Common myeloid progenitor, CD34-positive (primary cell): ENCODE measurements around the gene UBE2D1.

ENCODE experiments used
- CTCF ChIA-PET: fragments of 350-600 bp; sonication (Branson Sonifier 250); formaldehyde crosslinking; loops from one replicate; lab custom pipeline; 2021; ENCODE audit warnings: antibody characterized with exemption; lab: Charles Lee
- POLR2A ChIA-PET: fragments of 350-600 bp; sonication (Branson Sonifier 250); formaldehyde crosslinking; loops from one replicate; lab custom pipeline; 2021; ENCODE audit warnings: antibody characterized with exemption; lab: Charles Lee
- DNase-seq, 3 donors: peaks; one replicate each; pipeline versions ENCODE4 v3.0.0 to v3.0.0-alpha.2; 2013
- H3K27ac ChIP-seq, 2 experiments: 1 replicate in 1 of 2; 2 replicates in 1 of 2; pipeline ENCODE4 v1.7.0; 2013; ENCODE audit warnings: inconsistent platforms in 2 of 2, low read length in 2 of 2, mild to moderate bottlenecking in 2 of 2, low read depth in 1 of 2, moderate library complexity in 1 of 2; ENCODE audit not compliant: severe bottlenecking in 2 of 2, insufficient read depth in 1 of 2, poor library complexity in 1 of 2
- H3K27me3 ChIP-seq, 5 experiments: replicated peaks in 2 of 5; 1 replicate in 3 of 5; 2 replicates in 2 of 5; pipeline versions ENCODE4 v1.6.1 to v1.7.0; 2013; ENCODE audit warnings: low read length in 4 of 5, mild to moderate bottlenecking in 2 of 5, moderate library complexity in 2 of 5, inconsistent platforms in 1 of 5; ENCODE audit not compliant: insufficient read depth in 5 of 5, control insufficient read depth in 4 of 5
- H3K36me3 ChIP-seq, 4 experiments: 1 replicate in 2 of 4; 2 replicates in 2 of 4; pipeline versions ENCODE4 v1.6.1 to v1.7.0; 2013; ENCODE audit warnings: low read length in 3 of 4, control low read depth in 1 of 4, mild to moderate bottlenecking in 1 of 4; ENCODE audit not compliant: control insufficient read depth in 4 of 4, insufficient read depth in 4 of 4
- H3K4me1 ChIP-seq, 4 experiments: 1 replicate in 3 of 4; 2 replicates in 1 of 4; pipeline versions ENCODE4 v1.6.1 to v1.7.1; 2013; ENCODE audit warnings: low read length in 3 of 4, mild to moderate bottlenecking in 3 of 4, control low read depth in 1 of 4, inconsistent platforms in 1 of 4, moderate library complexity in 1 of 4; ENCODE audit not compliant: control insufficient read depth in 4 of 4, insufficient read depth in 4 of 4; ENCODE audit errors: control extremely low read depth in 1 of 4
- H3K4me3 ChIP-seq, 7 experiments: 1 replicate in 4 of 7; 2 replicates in 3 of 7; pipeline versions ENCODE4 v1.5.1 to v1.7.0; 2013; ENCODE audit warnings: mild to moderate bottlenecking in 7 of 7, low read length in 6 of 7, moderate library complexity in 6 of 7, inconsistent platforms in 2 of 7, low read depth in 2 of 7, control low read depth in 1 of 7; ENCODE audit not compliant: insufficient read depth in 4 of 7, control insufficient read depth in 1 of 7; ENCODE audit errors: extremely low read depth in 1 of 7
- H3K9me3 ChIP-seq, 5 experiments: 1 replicate in 4 of 5; 2 replicates in 1 of 5; pipeline versions ENCODE4 v1.6.1 to v1.7.1; 2013; ENCODE audit warnings: low read length in 4 of 5, mild to moderate bottlenecking in 2 of 5, inconsistent platforms in 1 of 5, low read depth in 1 of 5, moderate library complexity in 1 of 5; ENCODE audit not compliant: control insufficient read depth in 4 of 5, insufficient read depth in 2 of 5; ENCODE audit errors: control extremely low read depth in 1 of 5
- WGBS: methylation state at CpG from one replicate; pipeline ENCODE4 v1.1.5; 2013; ENCODE audit not compliant: insufficient coverage; 5-methylcytosine and 5-hydroxymethylcytosine counted together

Gene UBE2D1

GRCh38 chr10:58304099-58304633 is 30.6 kb upstream of the UBE2D1 start:
- DNase-seq, result no peak
- Histone ChIP-seq H3K9me3 (no peaks in the 10 kb centered on the region), H3K27me3 (peaks cover 0 to 3% (median 0%) of the 10 kb centered on the region in 5 experiments), H3K27ac (no peak overlapping the region), H3K4me1 (peaks cover 0 to 4% (median 0%) of the 10 kb centered on the region in 4 experiments), H3K4me3 (no peak overlapping the region), H3K36me3 (no peaks in the 10 kb centered on the region)
- 90% methylated on average over 1 of the region's 3 CpGs for WGBS
- ChIA-PET CTCF (interaction anchor here (0.6 to 1.3 kb wide), 6 partner anchors 13 to 124 kb away, joined by 3 to 4 read pairs (median 3); no protein-coding TSS in a partner anchor), POLR2A (no interaction called here)

- CTCF ChIA-PET, result interaction anchor here (1.0 kb wide), 1 partner anchor 14 kb away, joined by 3 read pairs; no protein-coding TSS in a partner anchor
- Histone ChIP-seq H3K27me3 (peaks cover 0 to 3% (median 0%) of the 10 kb centered on the region in 5 experiments), H3K9me3 (no peaks in the 10 kb centered on the region), H3K36me3 (no peaks in the 10 kb centered on the region), H3K4me1 (no peaks in the 10 kb centered on the region), H3K4me3 (no peak overlapping the region), H3K27ac (no peak overlapping the region)
- POLR2A ChIA-PET, result no interaction called here
- DNase-seq, result no peak
- WGBS, result 36% methylated on average over 1 of the region's 4 CpGs
Measured at GRCh38 chr10:58305821-58306220, 29.0 kb upstream of the UBE2D1 start.

GRCh38 chr10:58307676-58308075 is 27.1 kb upstream of the UBE2D1 start:
- no peak for DNase-seq
- Histone ChIP-seq H3K9me3 (no peaks in the 10 kb centered on the region), H3K27ac (no peak overlapping the region), H3K27me3 (no peaks in the 10 kb centered on the region), H3K36me3 (no peaks in the 10 kb centered on the region), H3K4me1 (no peaks in the 10 kb centered on the region), H3K4me3 (no peak overlapping the region)
- CTCF ChIA-PET, result interaction anchor here (1.2 kb wide), 1 partner anchor 131 kb away, joined by 3 read pairs; no protein-coding TSS in a partner anchor
- WGBS, result 100% methylated on average over 3 of the region's 3 CpGs
- POLR2A ChIA-PET, result no interaction called here

GRCh38 chr10:58311026-58311425 is 23.8 kb upstream of the UBE2D1 start:
- H3K9me3 ChIP-seq, result no peaks in the 10 kb centered on the region
- CTCF ChIA-PET, result interaction anchor here (1.2 kb wide), 1 partner anchor 11 kb away, joined by 3 read pairs; no protein-coding TSS in a partner anchor
- no peak for DNase-seq
- H3K27ac ChIP-seq, result no peak overlapping the region
- H3K4me1 ChIP-seq, result no peaks in the 10 kb centered on the region
- H3K27me3 ChIP-seq, result no peaks in the 10 kb centered on the region
- no peaks in the 10 kb centered on the region for H3K36me3 ChIP-seq
- POLR2A ChIA-PET, result no interaction called here
- H3K4me3 ChIP-seq, result no peak overlapping the region

- ChIA-PET POLR2A (no interaction called here), CTCF (no interaction called here)
- no peak for DNase-seq
- Histone ChIP-seq H3K4me1 (no peaks in the 10 kb centered on the region), H3K4me3 (no peak overlapping the region), H3K27me3 (no peaks in the 10 kb centered on the region), H3K36me3 (no peaks in the 10 kb centered on the region), H3K9me3 (peaks cover 0 to under 1% (median 0%) of the 10 kb centered on the region in 5 experiments), H3K27ac (no peak overlapping the region)
Measured at GRCh38 chr10:58316874-58317273, 17.9 kb upstream of the UBE2D1 start.

GRCh38 chr10:58318346-58318745 is 16.5 kb upstream of the UBE2D1 start:
- no peaks in the 10 kb centered on the region for H3K36me3 ChIP-seq
- no peak for DNase-seq
- 100% methylated on average over 1 of the region's 2 CpGs for WGBS
- no peak overlapping the region for H3K27ac ChIP-seq
- no peak overlapping the region for H3K4me3 ChIP-seq
- CTCF ChIA-PET, result no interaction called here
- POLR2A ChIA-PET, result no interaction called here
- peaks cover 5 to 13% (median 9%) of the 10 kb centered on the region in 4 experiments for H3K4me1 ChIP-seq
- peaks cover 0 to 2% (median 0%) of the 10 kb centered on the region in 5 experiments for H3K9me3 ChIP-seq
- no peaks in the 10 kb centered on the region for H3K27me3 ChIP-seq

- Histone ChIP-seq H3K4me3 (no peak overlapping the region), H3K4me1 (peaks cover 5 to 14% (median 9%) of the 10 kb centered on the region in 4 experiments), H3K27ac (no peak overlapping the region), H3K27me3 (no peaks in the 10 kb centered on the region), H3K9me3 (peaks cover 0 to 2% (median 0%) of the 10 kb centered on the region in 5 experiments), H3K36me3 (no peaks in the 10 kb centered on the region)
- 100% methylated on average over 1 of the region's 1 CpG for WGBS
- no peak for DNase-seq
- ChIA-PET POLR2A (no interaction called here), CTCF (no interaction called here)
Measured at GRCh38 chr10:58319599-58319998, 15.2 kb upstream of the UBE2D1 start.
